HG03045 (cell line): ENCODE measurements around the gene HOXA10.

Source experiments
- ATAC-seq: cut with Tn5 transposase; IDR thresholded peaks from one replicate; pipeline ENCODE4 v1.9.1; 2021; ENCODE audit warnings: mild to moderate bottlenecking, moderate library complexity; ENCODE audit not compliant: unreplicated experiment

The HOXA10 gene

DNA sequence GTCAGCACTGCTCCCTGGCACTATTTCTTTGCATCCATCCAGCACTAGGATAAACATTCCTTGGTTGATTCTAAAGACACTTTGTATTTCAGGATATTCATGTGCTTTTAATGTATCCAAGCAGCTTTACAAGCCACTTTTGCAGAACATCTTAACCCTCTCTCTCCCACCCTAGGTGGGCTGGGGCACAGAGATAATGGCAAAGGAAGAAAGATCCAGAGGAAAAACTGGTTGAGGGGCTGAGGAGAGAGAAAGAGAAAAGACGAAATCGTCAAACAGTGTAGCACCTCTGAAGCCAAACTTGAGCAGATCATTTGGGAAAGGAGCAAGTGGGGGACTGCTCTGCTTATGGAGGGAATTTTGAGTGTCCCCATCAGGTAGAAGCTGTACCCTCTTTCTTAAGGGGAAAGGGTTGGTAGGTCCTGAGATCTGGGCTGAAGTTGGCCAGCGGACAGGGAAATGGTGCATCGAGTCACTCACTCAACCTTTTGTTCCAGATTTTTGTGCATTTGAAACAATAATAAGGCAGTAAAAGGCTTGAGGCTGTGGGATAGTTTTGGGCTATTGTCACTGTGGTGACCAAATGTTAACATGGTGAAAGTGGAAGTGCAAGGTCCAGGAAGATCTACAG lies 30.0 kb upstream of the HOXA10 start:
- no peak for ATAC-seq

DNA sequence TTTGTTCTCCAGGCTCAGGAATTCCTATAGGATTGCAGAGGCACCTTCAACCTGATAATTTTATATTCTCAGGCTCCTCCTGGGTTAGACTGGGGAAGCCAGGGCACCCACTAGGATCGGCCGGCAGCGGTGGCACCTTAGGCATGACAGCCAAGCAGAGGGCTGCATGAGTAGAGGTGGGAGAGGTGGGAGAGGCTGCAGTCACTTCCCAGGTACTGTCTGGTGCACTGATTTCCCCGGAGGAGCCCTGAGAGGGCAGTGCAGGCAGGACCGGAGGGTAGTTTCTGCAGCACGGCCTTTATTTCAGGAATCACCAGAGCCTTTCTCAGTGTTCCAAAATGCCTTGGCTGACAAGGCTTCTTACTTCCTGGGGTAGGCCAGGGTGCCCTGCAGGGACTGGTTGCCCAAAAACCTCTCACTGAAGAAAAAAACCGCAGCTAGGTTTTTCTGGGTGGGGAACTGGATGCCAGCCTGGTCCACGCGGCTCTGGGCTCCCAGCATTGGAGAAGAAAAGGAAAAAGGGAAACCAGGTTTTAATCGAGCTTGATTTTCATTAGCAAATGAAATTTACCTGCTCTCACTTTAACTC lies 29.3 kb upstream of the HOXA10 start:
- ATAC-seq, result no peak

DNA sequence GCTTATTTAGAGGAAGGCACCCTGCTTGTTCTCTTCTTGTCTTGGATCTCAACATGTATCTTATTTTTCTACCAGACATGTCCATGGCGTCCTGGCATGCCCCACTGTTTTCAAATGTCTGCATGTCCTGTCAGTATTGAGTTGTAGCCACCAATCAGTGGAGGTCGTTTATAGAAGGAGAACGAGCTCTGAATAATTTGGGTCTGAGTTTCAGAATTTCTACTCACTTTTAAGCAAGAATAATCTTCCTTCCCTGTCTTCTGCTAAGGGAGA lies 28.7 kb upstream of the HOXA10 start:
- ATAC-seq, result no peak

GRCh38 chr7:27202018-27202861 lies 28.1 kb upstream of the HOXA10 start:
- no peak for ATAC-seq

DNA sequence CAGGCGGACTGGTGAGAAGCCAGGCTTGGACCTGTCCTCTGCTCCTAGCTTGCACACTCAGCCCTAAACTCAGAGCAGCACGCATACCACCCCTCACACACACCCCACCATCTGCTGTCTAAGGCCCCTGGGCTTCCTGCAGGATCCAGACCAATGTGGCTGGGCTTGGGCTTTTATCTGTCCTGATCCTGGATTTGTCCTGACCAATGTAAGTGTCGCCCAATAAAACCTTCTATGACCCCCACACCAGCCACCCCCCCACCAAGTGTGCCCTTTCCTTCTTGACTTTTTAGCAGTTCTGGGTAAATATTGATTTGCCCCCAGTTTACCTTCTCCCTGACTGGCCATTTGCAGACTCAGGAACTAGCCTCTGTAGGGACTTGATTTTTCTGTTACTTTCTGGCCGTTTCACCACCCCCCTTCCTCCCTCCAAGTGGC lies 27.5 kb upstream of the HOXA10 start:
- ATAC-seq, result no peak

GRCh38 chr7:27200761-27201579 lies 26.9 kb upstream of the HOXA10 start:
- no peak for ATAC-seq

- no peak for ATAC-seq
These were observed 26.0 kb upstream of the HOXA10 start, which contains the start of gene HOXA13 for GRCh38 chr7:27199849-27200760. Gene HOXA13, minus strand, starts transcription at chr7:27200091. Its CDS starts 14 bp downstream, at chr7:27200077.

- ATAC-seq, result no peak
These were observed 25.0 kb upstream of the HOXA10 start for GRCh38 chr7:27198871-27199801.

DNA sequence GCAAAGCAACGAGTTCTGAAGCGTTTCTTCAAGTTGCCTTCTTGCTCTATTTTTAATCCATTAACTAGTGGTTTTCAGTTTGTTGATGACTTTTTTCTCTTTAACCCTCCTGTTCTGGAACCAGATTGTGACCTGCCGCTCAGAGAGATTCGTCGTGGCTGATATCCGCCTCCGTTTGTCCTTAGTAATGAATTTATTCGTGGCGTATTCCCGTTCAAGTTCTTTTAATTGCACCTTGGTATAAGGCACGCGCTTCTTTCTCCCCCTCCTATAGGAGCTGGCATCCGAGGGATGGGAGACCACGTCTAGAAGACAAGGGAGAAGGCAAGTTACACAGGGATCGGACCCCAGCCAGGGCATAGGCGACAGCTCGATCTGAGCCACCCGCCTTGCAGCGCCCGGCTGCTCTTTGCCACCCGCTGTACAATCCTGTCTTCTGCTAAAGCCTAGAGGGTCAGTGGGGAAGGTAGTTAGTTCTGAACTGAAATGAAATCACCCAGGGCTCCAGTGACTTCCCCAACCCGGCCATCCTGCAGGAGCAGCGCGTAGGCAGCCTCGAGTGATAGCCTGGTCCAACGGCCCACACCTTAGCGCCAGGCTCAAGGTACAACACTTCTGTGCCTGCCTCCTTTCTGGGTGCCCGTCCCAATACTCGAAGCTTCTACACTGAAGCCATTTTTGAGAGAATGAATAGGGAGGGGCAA lies 24.2 kb upstream of the HOXA10 start:
- ATAC-seq, result no peak

GRCh38 chr7:27197137-27198042 lies 23.3 kb upstream of the HOXA10 start:
- ATAC-seq, result no peak

DNA sequence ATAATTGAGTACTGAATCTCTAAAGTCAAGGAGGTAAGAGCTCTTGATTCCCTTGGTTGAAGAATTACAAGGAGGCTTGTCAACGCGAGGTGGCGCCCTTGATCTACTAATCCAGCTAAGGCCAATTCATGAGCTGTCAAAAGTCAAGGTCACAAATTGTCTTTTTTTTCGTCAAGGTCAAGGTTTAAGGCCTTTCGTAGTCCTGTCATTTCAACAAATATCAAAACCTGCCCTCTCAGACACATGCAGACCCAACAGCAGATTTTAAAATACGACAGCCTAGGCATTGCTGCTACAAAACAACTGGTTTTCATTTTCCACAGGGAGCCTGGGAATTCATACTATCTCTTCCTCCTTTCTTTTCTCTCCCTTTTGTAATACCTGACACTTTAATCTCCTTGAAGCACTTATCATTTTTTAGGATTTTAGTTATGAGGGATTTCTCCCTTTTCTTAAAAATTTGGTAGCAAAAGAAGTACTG lies 22.2 kb upstream of the HOXA10 start:
- no peak for ATAC-seq

DNA sequence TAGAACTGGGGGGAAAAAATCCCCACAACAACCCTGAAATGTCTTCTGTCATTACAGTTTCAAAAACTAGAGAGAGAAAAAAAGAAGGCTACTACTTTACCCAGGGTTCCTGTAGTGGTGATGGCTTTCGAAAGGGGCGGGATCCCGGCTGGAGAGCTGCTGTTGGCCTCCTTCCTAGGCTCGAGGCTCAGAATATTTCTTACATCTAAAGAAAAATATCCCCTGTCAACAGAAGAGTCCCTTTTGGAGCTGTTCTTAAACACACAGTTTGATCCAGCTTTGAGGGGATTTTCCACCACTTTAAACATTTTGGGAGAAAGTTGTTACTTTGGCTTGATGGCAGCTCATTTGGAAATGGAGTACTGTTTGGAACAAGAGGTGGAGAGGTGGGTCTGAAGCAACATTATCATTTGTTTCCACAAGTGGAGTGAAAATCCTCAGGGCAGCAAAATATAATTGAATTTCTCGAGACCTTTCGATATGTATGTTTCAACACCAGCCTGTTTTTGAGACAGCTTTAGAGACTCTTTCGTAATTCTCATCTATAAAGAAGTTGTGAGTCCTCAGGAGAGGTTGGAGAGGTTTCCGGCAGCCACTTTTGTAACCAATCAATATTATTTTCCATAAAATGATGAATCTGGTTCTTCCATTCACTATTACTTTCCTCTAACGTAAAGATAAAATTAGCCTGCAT lies 20.7 kb upstream of the HOXA10 start:
- ATAC-seq, result no peak

GRCh38 chr7:27194002-27194352 lies 19.9 kb upstream of the HOXA10 start:
- ATAC-seq, result no peak

GRCh38 chr7:27193335-27194001 lies 19.3 kb upstream of the HOXA10 start:
- no peak for ATAC-seq

- no peak for ATAC-seq
These were observed 18.6 kb upstream of the HOXA10 start for GRCh38 chr7:27192546-27193334.
